Measurements from ENCODE around the gene ZNF560. TPM values are rescaled to one million over a fixed set of nuclear protein-coding genes. Genes with fewer than 3 reads are reported as not detected.
A peak's percentile ranks its signal among the peaks of the same experiment; 100 is the strongest.

ZNF560 gene
- total RNA-seq, 1 donor from 2014 or later = not detected

GRCh38 chr19:9453953-9454352, 44.5 kb downstream of the ZNF560 start:
- intact Hi-C loops (cut with micrococcal nuclease) = no loop called here
- ATAC-seq = no peak
- no peak for DNase-seq

GRCh38 chr19:9445037-9445436, 53.4 kb downstream of the ZNF560 start:
- ATAC-seq (no peak), DNase-seq (no peak)
- intact Hi-C loops (cut with micrococcal nuclease) = no loop called here

- no peak for ATAC-seq
- no peak for DNase-seq
- intact Hi-C loops (cut with micrococcal nuclease) = no loop called here
Observed at GRCh38 chr19:9436358-9436757, 62.1 kb downstream of the ZNF560 start.

DNA sequence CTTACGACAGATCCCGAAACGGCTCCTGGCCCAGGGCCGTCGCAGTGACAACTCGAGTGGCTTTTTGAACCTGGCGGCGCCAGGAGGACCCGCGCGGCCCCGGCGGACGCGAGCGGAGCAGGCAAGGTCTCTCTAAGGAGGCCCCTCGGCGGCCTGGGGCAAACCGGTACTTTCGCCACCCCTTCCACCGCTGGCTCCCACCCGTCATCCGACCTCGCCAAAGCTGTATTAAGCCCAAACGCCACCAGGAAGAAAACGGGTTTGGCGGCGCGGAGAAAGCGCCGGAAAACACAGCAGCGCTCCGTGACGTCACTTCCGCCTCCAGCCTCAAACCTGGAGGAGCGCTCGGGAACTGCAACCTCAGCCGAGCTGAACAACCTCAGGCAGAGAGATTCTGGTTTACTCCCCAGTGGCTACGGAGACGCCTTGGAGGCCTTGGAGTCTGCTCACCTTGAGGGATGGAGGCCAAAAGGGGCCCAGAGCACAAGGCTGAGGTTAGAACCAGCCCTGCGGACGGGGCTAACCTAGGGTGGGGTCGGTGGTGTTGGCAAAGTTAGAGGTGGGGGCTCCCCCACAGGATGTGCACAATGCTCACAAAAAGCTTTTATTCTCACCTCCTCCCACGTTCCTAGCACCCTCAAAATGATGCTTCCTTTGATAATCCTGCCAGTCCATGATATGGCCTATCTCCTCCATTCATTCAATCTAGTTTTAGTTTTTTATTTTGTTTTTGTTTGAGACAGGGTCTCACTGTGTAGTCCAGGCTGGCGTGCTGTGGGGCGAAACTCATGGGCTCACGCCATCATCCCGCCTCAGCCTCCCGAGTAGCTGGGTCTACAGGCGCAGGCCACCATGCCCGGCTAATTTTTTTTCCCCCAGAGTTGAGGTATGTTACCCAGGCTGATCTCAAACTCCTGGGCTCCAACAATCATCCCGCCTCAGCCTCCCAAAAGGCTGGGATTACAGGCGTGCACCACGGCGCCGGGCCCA, 62.8 kb downstream of the ZNF560 start, which contains the start of gene ZNF266:
ZNF266 (minus strand) TSS at position 295 of the 990 bp plus-strand sequence. CDS start 15,484 bp downstream, outside the sequence.
- ATAC-seq = peak; percentile 95
- DNase-seq = peak; percentile 94
- intact Hi-C loops (cut with micrococcal nuclease) = no loop called here

GRCh38 chr19:9431475-9431874, 66.9 kb downstream of the ZNF560 start:
- peak; percentile 53 for DNase-seq

GRCh38 chr19:9430444-9430843, 68.0 kb downstream of the ZNF560 start:
- intact Hi-C loops (cut with micrococcal nuclease) = no loop called here
- peak; percentile 61 for ATAC-seq

More at GRCh38 chr19:9431475-9431874, 66.9 kb downstream of the ZNF560 start:
- intact Hi-C loops (cut with micrococcal nuclease) = no loop called here
- ATAC-seq = peak; percentile 47

DNA sequence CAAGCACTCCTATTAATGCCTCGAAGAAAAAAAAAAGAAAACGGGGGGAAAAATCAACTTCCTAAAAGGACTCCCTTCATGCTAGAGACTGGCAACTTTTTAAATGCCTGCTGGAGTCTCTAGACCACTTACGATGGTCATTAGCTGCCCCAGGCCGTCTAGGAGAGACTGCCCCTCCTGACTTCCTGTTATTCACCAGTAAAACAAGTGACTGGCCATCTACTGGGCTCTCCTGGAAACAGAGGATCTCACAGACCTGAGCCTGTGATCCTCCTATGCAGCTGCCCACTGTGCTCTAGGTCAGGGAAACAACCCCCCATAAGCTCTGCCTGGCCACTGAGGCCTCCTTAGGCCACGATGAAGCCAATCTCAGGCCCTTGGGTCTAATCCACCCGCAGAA, 70.5 kb downstream of the ZNF560 start:
- DNase-seq (no peak), ATAC-seq (no peak)
- intact Hi-C loops (cut with micrococcal nuclease) = no loop called here

More at GRCh38 chr19:9430444-9430843, 68.0 kb downstream of the ZNF560 start:
- DNase-seq = no peak

Other genes starting within 250 kb of the ZNF560 start
- gene OR7E24, start 247.7 kb downstream of the ZNF560 start, total RNA-seq = not detected
- gene ZNF699, start 188.8 kb downstream of the ZNF560 start, total RNA-seq = 2.7 TPM
- 17.4 TPM for gene ZNF559, start 174.4 kb downstream of the ZNF560 start, total RNA-seq
- gene ZNF177, start 135.6 kb downstream of the ZNF560 start, total RNA-seq = 3.8 TPM
- 7.9 TPM for gene ZNF266, start 63.0 kb downstream of the ZNF560 start, total RNA-seq
- gene ZNF426, start 40.0 kb upstream of the ZNF560 start, total RNA-seq = 14.6 TPM
- gene ZNF121, start 85.9 kb upstream of the ZNF560 start, total RNA-seq = 21.5 TPM
- gene ZNF561, start 122.6 kb upstream of the ZNF560 start, total RNA-seq = 22.5 TPM
- gene ZNF562, start 176.5 kb upstream of the ZNF560 start, total RNA-seq = 21.2 TPM